Measurements from ENCODE around the gene BANF1. TPM values are rescaled to one million over a fixed set of nuclear protein-coding genes. Genes with fewer than 3 reads are reported as not detected.

Gene BANF1
- total and polyA plus RNA-seq, 2 of the 13 experiments (the other 11 are each of a cell fraction or from before 2014, with no cell fraction given), result 40.5 to 86.5 TPM

- TF ChIP-seq, protein P1, sequence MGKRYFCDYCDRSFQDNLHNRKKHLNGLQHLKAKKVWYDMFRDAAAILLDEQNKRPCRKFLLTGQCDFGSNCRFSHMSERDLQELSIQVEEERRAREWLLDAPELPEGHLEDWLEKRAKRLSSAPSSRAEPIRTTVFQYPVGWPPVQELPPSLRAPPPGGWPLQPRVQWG (CRISPR knock-in tag; IDR thresholded peaks at IDR 0.05; ENCODE audit: borderline replicate concordance, low read depth), result no peak
- TF ChIP-seq ARHGAP35 (CRISPR knock-in tag; IDR thresholded peaks at IDR 0.05; ENCODE audit: borderline replicate concordance) (peak; percentile 17; the same call in 1 of the 2 replicates), TBL1XR1 (IDR thresholded peaks at IDR 0.05; ENCODE audit: borderline replicate concordance, low read length, partially characterized antibody) (no peak), ZBTB7A (CRISPR knock-in tag; IDR thresholded peaks at IDR 0.05) (no peak), FOXJ3 (CRISPR knock-in tag; IDR thresholded peaks at IDR 0.05; ENCODE audit: borderline replicate concordance) (peak; percentile 61; the same call in 1 of the 2 replicates), ZNF552 (CRISPR knock-in tag; IDR thresholded peaks at IDR 0.05; ENCODE audit: borderline replicate concordance) (no peak), PAWR (CRISPR knock-in tag; IDR thresholded peaks at IDR 0.05; ENCODE audit: borderline replicate concordance) (no peak), FIP1L1 (IDR thresholded peaks at IDR 0.05; ENCODE audit: borderline replicate concordance, insufficient read depth, low read depth, low read length) (no peak), SKIL (CRISPR knock-in tag; IDR thresholded peaks at IDR 0.05; ENCODE audit: borderline replicate concordance) (no peak)
- TF ChIP-seq, protein P2, sequence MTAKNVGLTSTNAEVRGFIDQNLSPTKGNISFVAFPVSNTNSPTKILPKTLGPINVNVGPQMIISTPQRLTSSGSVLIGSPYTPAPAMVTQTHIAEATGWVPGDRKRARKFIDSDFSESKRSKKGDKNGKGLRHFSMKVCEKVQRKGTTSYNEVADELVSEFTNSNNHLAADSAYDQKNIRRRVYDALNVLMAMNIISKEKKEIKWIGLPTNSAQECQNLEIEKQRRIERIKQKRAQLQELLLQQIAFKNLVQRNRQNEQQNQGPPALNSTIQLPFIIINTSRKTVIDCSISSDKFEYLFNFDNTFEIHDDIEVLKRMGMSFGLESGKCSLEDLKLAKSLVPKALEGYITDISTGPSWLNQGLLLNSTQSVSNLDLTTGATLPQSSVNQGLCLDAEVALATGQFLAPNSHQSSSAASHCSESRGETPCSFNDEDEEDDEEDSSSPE (CRISPR knock-in tag; IDR thresholded peaks at IDR 0.05), result peak; percentile 87
- TF ChIP-seq, protein P3, sequence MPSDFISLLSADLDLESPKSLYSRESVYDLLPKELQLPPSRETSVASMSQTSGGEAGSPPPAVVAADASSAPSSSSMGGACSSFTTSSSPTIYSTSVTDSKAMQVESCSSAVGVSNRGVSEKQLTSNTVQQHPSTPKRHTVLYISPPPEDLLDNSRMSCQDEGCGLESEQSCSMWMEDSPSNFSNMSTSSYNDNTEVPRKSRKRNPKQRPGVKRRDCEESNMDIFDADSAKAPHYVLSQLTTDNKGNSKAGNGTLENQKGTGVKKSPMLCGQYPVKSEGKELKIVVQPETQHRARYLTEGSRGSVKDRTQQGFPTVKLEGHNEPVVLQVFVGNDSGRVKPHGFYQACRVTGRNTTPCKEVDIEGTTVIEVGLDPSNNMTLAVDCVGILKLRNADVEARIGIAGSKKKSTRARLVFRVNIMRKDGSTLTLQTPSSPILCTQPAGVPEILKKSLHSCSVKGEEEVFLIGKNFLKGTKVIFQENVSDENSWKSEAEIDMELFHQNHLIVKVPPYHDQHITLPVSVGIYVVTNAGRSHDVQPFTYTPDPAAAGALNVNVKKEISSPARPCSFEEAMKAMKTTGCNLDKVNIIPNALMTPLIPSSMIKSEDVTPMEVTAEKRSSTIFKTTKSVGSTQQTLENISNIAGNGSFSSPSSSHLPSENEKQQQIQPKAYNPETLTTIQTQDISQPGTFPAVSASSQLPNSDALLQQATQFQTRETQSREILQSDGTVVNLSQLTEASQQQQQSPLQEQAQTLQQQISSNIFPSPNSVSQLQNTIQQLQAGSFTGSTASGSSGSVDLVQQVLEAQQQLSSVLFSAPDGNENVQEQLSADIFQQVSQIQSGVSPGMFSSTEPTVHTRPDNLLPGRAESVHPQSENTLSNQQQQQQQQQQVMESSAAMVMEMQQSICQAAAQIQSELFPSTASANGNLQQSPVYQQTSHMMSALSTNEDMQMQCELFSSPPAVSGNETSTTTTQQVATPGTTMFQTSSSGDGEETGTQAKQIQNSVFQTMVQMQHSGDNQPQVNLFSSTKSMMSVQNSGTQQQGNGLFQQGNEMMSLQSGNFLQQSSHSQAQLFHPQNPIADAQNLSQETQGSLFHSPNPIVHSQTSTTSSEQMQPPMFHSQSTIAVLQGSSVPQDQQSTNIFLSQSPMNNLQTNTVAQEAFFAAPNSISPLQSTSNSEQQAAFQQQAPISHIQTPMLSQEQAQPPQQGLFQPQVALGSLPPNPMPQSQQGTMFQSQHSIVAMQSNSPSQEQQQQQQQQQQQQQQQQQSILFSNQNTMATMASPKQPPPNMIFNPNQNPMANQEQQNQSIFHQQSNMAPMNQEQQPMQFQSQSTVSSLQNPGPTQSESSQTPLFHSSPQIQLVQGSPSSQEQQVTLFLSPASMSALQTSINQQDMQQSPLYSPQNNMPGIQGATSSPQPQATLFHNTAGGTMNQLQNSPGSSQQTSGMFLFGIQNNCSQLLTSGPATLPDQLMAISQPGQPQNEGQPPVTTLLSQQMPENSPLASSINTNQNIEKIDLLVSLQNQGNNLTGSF (CRISPR knock-in tag; IDR thresholded peaks at IDR 0.05), result no peak
- TF ChIP-seq, protein P4, sequence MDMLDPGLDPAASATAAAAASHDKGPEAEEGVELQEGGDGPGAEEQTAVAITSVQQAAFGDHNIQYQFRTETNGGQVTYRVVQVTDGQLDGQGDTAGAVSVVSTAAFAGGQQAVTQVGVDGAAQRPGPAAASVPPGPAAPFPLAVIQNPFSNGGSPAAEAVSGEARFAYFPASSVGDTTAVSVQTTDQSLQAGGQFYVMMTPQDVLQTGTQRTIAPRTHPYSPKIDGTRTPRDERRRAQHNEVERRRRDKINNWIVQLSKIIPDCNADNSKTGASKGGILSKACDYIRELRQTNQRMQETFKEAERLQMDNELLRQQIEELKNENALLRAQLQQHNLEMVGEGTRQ (IDR thresholded peaks at IDR 0.05; ENCODE audit: low read depth, low read length), result no peak
- TF ChIP-seq, protein P4 (CRISPR knock-in tag; IDR thresholded peaks at IDR 0.05; ENCODE audit: borderline replicate concordance), result no peak
- TF ChIP-seq, protein P5, sequence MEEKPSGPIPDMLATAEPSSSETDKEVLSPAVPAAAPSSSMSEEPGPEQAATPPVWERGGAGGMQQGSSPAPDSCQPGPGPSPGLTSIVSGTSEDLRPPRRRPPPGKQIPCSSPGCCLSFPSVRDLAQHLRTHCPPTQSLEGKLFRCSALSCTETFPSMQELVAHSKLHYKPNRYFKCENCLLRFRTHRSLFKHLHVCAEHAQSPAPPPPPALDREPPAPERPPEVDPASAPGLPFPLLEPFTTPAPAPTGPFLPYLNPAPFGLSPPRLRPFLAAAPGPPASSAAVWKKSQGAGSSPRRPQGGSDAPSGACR (CRISPR knock-in tag; IDR thresholded peaks at IDR 0.05), result peak; percentile 88
Observed at GRCh38 chr11:66051766-66052663, 49.7 kb downstream of the BANF1 start, which contains the start of gene SF3B2 (continued).

All from HepG2 (cell line).